Smooth muscle cell (in vitro differentiated cells): ENCODE measurements around the gene PPID. TPM values are rescaled to one million over a fixed set of nuclear protein-coding genes. Genes with fewer than 3 reads are reported as not detected.
A peak's percentile ranks its signal among the peaks of the same experiment; 100 is the strongest.

Experiments
- DNase-seq: peaks from one replicate; lab custom pipeline; 2025; ENCODE audit not compliant: unreplicated experiment; lab: John Stamatoyannopoulos, UW
- H2AFZ ChIP-seq: fragments of 200-600 bp; sonication (generic); 2 replicates; pipeline ENCODE4 v1.6.0; 2016; ENCODE audit warnings: antibody characterized with exemption, low read depth, mild to moderate bottlenecking
- H3F3A ChIP-seq: fragments of 200-600 bp; sonication (generic); 2 replicates; pipeline ENCODE4 v1.6.0; 2017; ENCODE audit warnings: antibody characterized with exemption, low read depth
- H3K27ac ChIP-seq: fragments of 200-600 bp; sonication (generic); 2 replicates; pipeline ENCODE4 v1.5.1; 2016; ENCODE audit warnings: low read depth, mild to moderate bottlenecking
- H3K27me3 ChIP-seq: fragments of 200-600 bp; sonication (generic); 2 replicates; pipeline ENCODE4 v1.6.1; 2016; ENCODE audit warnings: low read depth, mild to moderate bottlenecking
- H3K36me3 ChIP-seq: fragments of 200-600 bp; sonication (generic); 2 replicates; pipeline ENCODE4 v1.5.1; 2016; ENCODE audit warnings: low read depth
- H3K4me1 ChIP-seq: fragments of 200-600 bp; sonication (generic); 2 replicates; pipeline ENCODE4 v1.5.1; 2016; ENCODE audit warnings: low read depth
- H3K4me2 ChIP-seq: fragments of 200-600 bp; sonication (generic); 2 replicates; pipeline ENCODE4 v1.6.0; 2016; ENCODE audit warnings: mild to moderate bottlenecking
- H3K4me3 ChIP-seq: fragments of 200-600 bp; sonication (generic); 2 replicates; pipeline ENCODE4 v1.5.1; 2016; ENCODE audit warnings: mild to moderate bottlenecking
- H3K79me2 ChIP-seq: fragments of 200-600 bp; sonication (generic); 2 replicates; pipeline ENCODE4 v1.6.0; 2016; ENCODE audit warnings: low read depth, mild to moderate bottlenecking
- H3K9ac ChIP-seq: fragments of 200-600 bp; sonication (generic); 2 replicates; pipeline ENCODE4 v1.6.0; 2016; ENCODE audit warnings: low read depth
- H3K9me3 ChIP-seq: fragments of 200-600 bp; sonication (generic); replicated peaks from 2 replicates; pipeline ENCODE4 v1.5.1; 2016; ENCODE audit warnings: low read depth
- H4K20me1 ChIP-seq: fragments of 200-600 bp; sonication (generic); 2 replicates; pipeline ENCODE4 v1.6.0; 2016; ENCODE audit warnings: low read depth
- WGBS: methylation state at CpG from one replicate; pipeline ENCODE4 v1.1.7; 2016; ENCODE audit warnings: low lambda C conversion rate; 5-methylcytosine and 5-hydroxymethylcytosine counted together
- polyA plus RNA-seq: library from polyadenylated mRNA; unstranded; fragments of >200 nt; fragmentation: Nextera tagmentation; extraction: Ambion mirVana; gene quantifications from 2 replicates; pipeline ENCODE4 v1.2.1, GENCODE V29; 2016
- total RNA-seq: library from RNA; depleted of rRNA; stranded (reverse); fragments of >200 nt; gene quantifications from 2 replicates; pipeline ENCODE4 v1.2.3, GENCODE V29; 2014
- TF ChIP-seq, protein P1 (sequence below): fragments of 200-600 bp; sonication (generic); IDR thresholded peaks from 2 replicates; pipeline ENCODE4 v1.5.1; 2017; ENCODE audit warnings: borderline replicate concordance, mild to moderate bottlenecking, antibody characterized with exemption; ENCODE audit not compliant: insufficient read depth, poor library complexity, severe bottlenecking

Gene PPID
- total and polyA plus RNA-seq, 2 experiments from 2014 or later, result 32.1 to 33.1 TPM

DNA sequence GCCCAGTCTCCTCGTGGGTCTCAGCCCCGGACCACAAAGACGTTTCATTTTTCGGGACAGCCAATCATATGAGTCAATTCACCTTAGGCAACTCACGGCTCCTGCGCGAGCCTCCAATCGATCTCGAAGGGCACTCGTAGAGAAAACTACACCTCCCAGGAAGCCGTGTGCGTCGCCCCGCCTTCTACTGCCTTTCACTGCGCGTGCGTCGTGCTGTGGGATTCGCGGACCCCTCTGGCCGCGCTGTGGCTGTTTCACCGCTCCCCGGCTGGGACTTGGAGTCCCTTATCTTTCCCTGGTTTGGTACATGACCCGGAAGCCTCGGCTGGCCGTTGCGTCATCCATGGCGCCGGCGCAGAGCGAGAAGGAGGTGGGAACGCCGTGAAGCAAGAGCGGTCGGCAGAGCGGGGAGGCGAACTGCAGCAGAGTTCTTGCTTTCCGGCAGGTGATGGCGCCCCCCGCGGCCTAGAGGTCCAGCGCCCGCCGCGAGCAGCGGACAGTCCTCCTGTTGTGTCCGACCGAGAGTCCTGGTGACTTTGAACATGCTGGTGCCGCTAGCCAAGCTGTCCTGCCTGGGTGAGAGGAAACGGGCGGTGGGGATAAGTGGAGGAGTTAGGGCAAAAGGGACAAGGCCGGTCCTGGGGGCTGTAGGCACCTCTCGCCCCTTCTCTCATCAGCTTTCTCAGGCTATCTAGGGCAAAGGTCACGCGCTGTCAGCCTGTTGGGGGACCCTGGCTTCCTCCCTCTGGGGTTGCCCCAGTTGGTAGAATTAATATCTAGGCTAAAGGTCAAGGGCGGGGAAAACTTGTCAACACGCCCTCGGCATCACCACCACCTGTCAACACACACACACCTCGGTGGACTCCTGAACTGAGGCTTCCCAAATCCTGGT lies 51.0 kb downstream of the PPID start, which contains the start of gene ETFDH:
ETFDH (plus strand) TSS at position 382 of the 892 bp plus-strand sequence; CDS start at position 543, 161 bp downstream.
- peak within 1 kb of the TSS; percentile 83 for H3K4me3 ChIP-seq
- peak within 1 kb of the TSS; percentile 82 for H3K9ac ChIP-seq
- peak within 1 kb of the TSS; percentile 95 for H3K4me2 ChIP-seq
- no peaks in the 10 kb centered on the region for H4K20me1 ChIP-seq
- H3K36me3 ChIP-seq, result no peaks in the 10 kb centered on the region
- peak; percentile 93 for DNase-seq
- no peaks in the 10 kb centered on the region for H3F3A ChIP-seq
- H3K9me3 ChIP-seq, result no peaks in the 10 kb centered on the region
- peaks cover 34% of the 10 kb centered on the region for H3K79me2 ChIP-seq
- TF ChIP-seq, protein P1, sequence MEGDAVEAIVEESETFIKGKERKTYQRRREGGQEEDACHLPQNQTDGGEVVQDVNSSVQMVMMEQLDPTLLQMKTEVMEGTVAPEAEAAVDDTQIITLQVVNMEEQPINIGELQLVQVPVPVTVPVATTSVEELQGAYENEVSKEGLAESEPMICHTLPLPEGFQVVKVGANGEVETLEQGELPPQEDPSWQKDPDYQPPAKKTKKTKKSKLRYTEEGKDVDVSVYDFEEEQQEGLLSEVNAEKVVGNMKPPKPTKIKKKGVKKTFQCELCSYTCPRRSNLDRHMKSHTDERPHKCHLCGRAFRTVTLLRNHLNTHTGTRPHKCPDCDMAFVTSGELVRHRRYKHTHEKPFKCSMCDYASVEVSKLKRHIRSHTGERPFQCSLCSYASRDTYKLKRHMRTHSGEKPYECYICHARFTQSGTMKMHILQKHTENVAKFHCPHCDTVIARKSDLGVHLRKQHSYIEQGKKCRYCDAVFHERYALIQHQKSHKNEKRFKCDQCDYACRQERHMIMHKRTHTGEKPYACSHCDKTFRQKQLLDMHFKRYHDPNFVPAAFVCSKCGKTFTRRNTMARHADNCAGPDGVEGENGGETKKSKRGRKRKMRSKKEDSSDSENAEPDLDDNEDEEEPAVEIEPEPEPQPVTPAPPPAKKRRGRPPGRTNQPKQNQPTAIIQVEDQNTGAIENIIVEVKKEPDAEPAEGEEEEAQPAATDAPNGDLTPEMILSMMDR, result peak; percentile 40
- H3K27ac ChIP-seq, result peak within 1 kb of the TSS; percentile 76
- under 1% methylated on average over 60 of the region's 60 CpGs for WGBS
- peaks cover 5% of the 10 kb centered on the region for H3K4me1 ChIP-seq
- no peaks in the 10 kb centered on the region for H3K27me3 ChIP-seq
- H2AFZ ChIP-seq, result peak within 1 kb of the TSS; percentile 91

DNA sequence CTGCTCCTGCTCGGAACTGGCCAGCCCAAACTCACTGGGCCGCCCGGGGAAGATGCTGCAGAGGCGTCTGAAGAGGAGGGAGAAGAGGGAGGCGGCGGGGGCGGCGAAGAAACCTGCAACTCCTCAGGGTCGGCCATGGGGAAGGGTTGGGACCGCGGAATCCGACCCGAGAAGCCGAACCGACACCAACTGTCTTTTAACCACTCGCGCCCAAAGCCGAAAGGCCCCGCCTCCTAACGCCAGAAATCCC lies 51.6 kb downstream of the PPID start, which contains the start of gene C4orf46:
C4orf46 (minus strand) TSS at position 223 of the 250 bp plus-strand sequence; CDS start at position 137, 86 bp downstream.
- Histone ChIP-seq H3K4me3 (peak within 1 kb of the TSS; percentile 83), H2AFZ (peak within 1 kb of the TSS; percentile 91), H3K4me1 (peaks cover 5% of the 10 kb centered on the region), H4K20me1 (no peaks in the 10 kb centered on the region), H3K79me2 (peaks cover 34% of the 10 kb centered on the region), H3F3A (no peaks in the 10 kb centered on the region), H3K9ac (peak within 1 kb of the TSS; percentile 82), H3K9me3 (no peaks in the 10 kb centered on the region), H3K4me2 (peak within 1 kb of the TSS; percentile 95), H3K27ac (peak within 1 kb of the TSS; percentile 76), H3K36me3 (no peaks in the 10 kb centered on the region), H3K27me3 (no peaks in the 10 kb centered on the region)
- no peak for DNase-seq
- TF ChIP-seq, protein P1, result no peak
- 0% methylated on average over 20 of the region's 20 CpGs for WGBS

DNA sequence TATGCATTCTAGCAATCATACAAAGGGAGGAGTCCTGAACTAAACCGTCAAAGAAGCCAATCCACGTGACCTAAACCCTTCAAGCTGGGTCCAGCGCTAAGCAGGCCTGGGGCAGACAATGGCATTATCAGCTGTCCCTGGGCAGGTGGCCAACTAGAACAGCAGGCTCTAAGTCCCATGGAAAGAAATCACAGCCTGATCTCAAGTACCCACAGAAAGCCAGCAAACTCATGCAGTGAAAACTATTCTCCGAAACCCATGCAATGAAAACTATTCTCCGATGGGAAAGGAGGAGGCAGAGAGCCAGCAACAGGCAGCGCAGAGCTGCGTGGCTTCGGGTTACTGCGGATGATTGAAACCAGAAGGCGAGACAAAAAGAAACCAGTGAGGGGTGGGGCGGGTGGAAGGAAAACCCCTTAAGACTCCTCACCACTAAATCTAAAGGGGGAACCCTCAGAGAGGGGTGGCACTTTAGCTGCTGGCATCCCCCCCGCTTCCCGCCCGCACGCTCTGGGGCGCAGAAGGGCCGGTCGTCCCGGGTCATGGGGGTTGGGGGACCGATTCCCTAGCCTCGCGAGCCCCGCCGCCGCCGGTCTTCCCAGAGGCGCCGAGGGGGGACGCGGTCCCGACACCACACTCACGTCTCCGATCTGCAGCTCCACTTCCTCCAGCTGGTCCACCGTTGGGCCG lies 52.1 kb downstream of the PPID start:
- WGBS, result under 1% methylated on average over 33 of the region's 35 CpGs
- peaks cover 34% of the 10 kb centered on the region for H3K79me2 ChIP-seq

More for the DNA sequence above, 52.1 kb downstream of the PPID start:
- Histone ChIP-seq H3K4me1 (peaks cover 5% of the 10 kb centered on the region), H3K4me2 (peak overlapping the region; percentile 95), H3K4me3 (peak overlapping the region; percentile 83), H2AFZ (peak overlapping the region; percentile 91), H3F3A (no peaks in the 10 kb centered on the region), H3K9me3 (no peaks in the 10 kb centered on the region), H3K36me3 (no peaks in the 10 kb centered on the region), H3K27me3 (no peaks in the 10 kb centered on the region), H3K9ac (peak overlapping the region; percentile 82), H3K27ac (peak overlapping the region; percentile 76), H4K20me1 (no peaks in the 10 kb centered on the region)
- DNase-seq, result peak; percentile 67
- TF ChIP-seq, protein P1, result no peak
